Neural cell (in vitro differentiated cells): ENCODE results near the gene HACE1.
A peak's percentile ranks its signal among the peaks of the same experiment; 100 is the strongest.

Experiments
- CTCF ChIP-seq: fragments of 450-650 bp; IDR thresholded peaks from 2 replicates; pipeline ENCODE4 v1.5.1; 2014; ENCODE audit warnings: antibody characterized with exemption, mild to moderate bottlenecking, moderate library complexity; ENCODE audit not compliant: poor library complexity, severe bottlenecking
- EP300 ChIP-seq: fragments of 450-650 bp; conservative IDR thresholded peaks from 2 replicates; pipeline ENCODE4 v1.6.1; 2014; ENCODE audit warnings: antibody characterized with exemption, mild to moderate bottlenecking, moderate library complexity; ENCODE audit not compliant: poor library complexity, severe bottlenecking
- POLR2AphosphoS5 ChIP-seq: IDR thresholded peaks from 2 replicates; pipeline ENCODE4 v1.6.1; 2012
- REST ChIP-seq: IDR thresholded peaks from 2 replicates; pipeline ENCODE4 v1.6.1; 2012; ENCODE audit warnings: borderline replicate concordance
- SMC3 ChIP-seq: fragments of 450-650 bp; conservative IDR thresholded peaks from 2 replicates; pipeline ENCODE4 v1.6.1; 2014; ENCODE audit warnings: antibody characterized with exemption, mild to moderate bottlenecking, moderate library complexity; ENCODE audit not compliant: poor library complexity
- TAF1 ChIP-seq: IDR thresholded peaks from 2 replicates; pipeline ENCODE4 v1.6.1; 2012; ENCODE audit warnings: low read depth

GRCh38 chr6:104771258-104771832 lies 88.4 kb downstream of the HACE1 start:
- TF ChIP-seq CTCF (peak; percentile 81), POLR2AphosphoS5 (no peak), SMC3 (peak; percentile 79), TAF1 (no peak), EP300 (no peak), REST (no peak)
